Measurements from ENCODE around the gene ZBTB40.

The ZBTB40 gene

DNA sequence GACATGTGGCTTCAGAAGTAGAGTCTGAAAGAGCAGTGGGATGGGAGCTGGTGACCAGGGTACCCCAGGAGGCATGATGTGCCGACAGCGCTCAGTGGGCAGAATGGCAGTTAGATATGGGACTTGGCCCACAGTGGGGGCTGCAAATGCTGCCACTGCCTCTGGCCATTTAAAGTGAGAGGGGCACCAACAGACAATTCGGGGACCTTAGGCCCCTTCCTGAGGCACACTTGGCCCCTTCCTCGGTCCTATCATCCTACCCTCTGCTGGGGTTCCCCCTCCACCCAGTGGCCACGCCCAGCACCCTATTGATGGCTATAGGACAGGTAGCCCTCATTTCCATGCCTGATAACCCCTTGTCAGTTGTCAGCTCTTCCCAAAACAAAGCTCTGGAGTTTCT is 75.0 kb downstream of the ZBTB40 start:
- in situ Hi-C loops (cut with MboI; ENCODE audit: low sequenced_read_pairs), result no loop called here

DNA sequence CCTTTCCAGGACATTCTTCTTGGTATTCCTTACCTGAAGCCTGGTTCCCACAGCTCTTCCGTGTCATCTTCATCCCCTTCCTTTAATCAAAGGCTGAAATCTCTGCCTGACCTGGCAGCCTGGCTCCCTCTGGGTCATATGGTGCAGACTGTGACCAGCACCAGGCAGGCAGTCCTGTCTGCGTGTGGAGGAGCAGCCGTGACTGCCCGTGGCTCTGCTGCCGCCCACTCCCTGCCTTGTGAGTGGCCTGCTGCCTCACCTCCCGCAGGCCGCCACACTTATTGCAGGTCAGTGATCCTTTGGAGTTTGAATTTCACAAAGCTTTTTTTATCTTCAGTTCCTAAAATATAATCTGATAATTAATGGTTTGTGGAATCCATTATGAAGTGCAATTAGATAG is 75.5 kb downstream of the ZBTB40 start:
- in situ Hi-C loops (cut with MboI; ENCODE audit: low sequenced_read_pairs), result no loop called here

DNA sequence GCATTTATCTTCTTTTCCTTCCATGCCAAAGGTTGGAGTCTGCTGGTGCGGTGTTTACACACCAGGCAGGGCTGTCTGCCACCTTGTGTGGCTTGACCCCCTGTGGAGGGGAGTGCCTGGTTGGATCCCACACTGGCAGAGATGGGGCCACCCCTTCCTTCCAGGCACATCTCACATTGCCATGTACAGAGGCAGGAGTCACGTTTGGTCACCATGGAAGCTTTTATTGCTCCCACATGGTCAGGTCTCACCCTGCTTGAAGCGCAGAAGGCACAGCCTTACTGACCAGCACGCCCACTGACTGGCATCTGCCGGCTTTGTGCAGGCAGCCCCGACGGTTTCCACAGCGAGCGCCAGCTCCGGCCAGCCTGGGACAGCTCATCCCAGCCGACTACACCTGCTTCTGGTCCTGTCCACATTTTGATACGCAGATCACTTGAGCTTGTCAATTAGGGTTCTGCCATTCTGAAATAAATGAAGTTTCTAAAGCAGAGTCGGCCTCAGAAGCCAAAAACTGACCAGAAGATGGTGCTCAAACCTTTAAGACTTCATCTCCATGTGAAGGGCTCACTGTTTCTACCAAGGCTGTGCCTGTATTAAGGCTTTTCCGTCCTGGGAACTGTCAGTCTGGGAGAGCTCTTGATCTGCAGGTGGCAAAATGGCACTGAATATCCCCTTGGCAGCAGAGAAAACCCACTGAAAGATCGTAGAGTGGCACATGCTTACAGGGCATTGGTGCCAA is 76.1 kb downstream of the ZBTB40 start:
- in situ Hi-C loops (cut with MboI; ENCODE audit: low sequenced_read_pairs), result no loop called here

DNA sequence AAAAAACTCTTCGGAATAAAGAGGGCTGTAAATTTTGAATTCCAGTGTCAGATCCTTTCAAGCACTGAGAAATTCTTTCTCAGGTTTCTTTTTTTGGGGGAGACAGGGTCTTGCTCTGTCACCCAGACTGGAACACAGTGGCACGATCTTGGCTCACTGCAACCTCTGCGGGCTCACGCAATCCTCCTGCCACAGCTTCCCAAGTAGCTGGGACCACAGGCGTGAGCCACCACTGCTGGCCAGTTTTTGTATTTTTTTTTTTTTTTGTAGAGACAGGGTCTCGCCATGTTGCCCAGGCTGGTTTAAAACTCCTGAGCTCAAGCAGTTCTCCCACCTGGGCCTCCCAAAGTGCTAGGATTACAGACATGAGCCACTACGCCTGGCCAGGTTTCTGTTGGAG is 76.8 kb downstream of the ZBTB40 start:
- in situ Hi-C loops (cut with MboI; ENCODE audit: low sequenced_read_pairs), result no loop called here

DNA sequence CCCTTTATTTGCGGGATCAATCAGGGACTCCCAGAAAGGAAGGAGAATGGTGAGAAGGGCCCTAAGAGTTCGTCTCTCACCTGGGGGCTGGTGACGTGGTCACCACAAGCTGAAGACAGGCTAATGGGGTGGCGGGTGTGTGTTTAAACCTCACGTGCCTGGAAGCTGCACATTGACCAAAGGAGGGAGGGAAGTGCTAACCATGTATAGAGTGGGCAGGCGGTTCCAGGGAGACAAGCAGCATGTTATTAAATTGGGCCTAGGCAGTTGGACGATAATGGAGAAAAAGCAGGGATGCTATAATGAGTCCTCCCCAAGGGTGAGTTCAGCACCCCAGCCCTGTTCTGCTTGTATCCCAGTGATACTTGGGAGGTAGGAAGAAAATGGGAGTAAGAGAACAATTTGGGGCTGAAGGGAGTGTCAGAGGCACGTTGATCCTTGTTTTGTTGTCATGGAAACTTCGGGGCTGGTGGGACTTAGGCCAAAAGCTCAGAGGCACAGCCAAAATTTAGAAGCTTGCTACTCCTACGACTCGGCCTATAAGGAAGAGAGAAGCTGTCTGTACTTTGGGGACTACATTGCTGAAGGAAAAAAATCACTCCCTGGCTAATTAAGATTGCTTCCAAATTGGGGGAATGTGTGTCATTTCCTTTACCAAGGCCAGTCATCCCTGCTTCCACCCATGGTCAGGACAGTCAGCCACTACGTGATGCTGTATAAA is 78.4 kb downstream of the ZBTB40 start:
- in situ Hi-C loops (cut with MboI; ENCODE audit: low sequenced_read_pairs), result no loop called here

DNA sequence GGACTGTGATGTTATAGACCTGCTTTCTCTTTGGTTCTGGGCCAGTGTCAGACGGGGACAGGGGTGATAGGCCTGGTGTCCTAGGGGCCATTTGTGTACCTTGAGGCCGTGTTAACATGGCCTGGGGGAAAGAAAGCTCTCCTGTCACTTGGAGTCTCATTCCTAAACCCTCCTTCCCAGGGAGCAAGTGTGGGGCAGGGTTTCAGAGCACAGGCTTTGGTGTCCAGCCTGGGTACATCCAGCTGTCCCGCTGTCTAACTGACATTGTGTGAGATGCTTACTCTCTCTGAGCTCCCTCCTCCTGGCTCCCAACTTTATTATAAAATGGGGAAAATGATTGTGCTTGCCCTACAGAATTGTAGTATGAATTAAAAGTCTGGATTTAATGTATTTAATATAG is 79.1 kb downstream of the ZBTB40 start:
- in situ Hi-C loops (cut with MboI; ENCODE audit: low sequenced_read_pairs), result no loop called here

DNA sequence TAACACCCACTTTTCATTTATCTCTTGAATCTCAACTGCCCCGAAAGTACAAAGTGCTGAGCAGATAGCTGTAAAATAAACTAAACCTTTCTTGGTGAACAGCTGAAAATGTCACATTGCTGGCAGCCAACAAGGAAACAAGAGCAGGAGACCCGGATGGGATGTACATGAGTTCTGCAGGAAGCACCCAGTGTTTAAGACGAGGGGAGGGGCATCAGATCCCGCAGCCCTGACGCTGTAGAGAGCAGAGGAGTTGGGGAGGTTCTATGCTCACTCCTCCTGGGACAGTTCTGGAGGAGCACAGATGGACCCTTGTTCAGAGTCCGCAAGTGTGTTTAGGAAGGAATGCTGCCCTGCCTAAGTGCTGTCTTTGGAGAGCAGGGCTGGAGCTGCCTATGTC is 79.6 kb downstream of the ZBTB40 start:
- in situ Hi-C loops (cut with MboI; ENCODE audit: low sequenced_read_pairs), result no loop called here

DNA sequence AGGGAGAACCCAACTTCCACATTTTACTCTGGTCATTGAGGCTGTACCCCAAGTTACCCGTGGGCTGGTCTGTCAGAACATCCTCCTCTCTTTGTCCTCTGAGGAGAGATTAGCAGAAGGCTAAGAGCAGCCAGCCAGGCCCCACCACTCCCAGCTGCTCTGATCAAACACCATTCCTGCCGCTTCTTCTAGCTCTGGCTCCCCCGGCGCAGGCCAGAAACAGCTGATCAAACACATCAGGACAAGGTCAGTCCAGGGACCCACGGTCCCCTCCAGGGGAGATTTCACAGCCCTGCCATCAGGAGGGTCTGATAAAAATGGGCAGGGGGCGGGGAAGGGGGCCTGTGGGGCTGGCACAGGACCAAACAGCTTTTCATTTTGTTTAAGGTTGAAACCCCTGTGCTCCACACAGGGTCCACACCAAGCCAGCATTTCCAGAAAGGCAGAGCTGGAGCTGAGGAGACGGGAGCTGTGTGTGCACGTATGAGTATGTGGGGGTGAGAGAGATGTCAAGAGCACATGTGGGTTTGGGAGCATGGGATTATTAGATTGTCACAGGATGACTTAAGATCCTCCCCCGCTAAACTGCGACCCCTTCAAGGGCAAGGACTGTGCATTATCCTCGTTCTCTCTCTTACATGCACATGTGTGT is 81.7 kb downstream of the ZBTB40 start:
- in situ Hi-C loops (cut with MboI; ENCODE audit: low sequenced_read_pairs), result no loop called here

DNA sequence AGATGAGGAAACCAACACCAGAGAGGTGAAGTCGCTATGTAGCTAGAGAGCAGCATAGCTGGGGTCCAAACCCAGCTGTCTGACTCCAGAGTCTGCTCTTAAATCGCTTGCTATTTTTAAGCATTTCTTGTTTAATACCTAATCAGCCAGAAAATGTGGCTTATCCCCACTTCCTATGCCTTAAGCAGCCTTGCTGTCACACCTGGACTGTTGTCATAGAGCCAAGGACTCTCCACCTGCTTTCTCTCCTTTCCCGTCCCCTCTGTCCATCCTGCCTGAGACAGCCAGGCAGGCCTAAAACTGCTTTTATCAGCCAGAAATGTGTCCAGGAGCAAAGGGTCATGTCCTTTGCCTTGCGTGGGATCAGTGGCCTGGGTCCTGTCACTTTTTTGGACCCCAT is 83.3 kb downstream of the ZBTB40 start:
- in situ Hi-C loops (cut with MboI; ENCODE audit: low sequenced_read_pairs), result no loop called here

DNA sequence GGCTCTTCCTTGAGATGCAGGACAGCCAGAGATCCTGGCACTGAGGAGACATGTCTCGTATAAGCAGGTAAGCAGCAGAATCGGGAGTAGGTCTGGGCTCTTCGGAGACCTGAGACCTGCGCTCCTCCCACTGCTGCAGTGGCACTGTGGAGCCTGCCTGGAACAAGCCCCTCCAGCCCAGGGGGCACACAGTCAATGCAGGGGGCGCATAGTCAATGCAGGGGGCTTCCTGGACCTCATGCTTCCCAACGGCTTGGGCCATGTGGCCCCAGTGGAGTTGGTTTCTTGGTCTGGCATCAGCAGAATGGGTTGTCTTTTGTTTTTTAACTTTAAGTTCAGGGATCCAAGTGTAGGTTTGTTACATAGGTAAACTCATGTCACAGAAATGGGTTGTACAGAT is 83.7 kb downstream of the ZBTB40 start:
- in situ Hi-C loops (cut with MboI; ENCODE audit: low sequenced_read_pairs), result no loop called here

DNA sequence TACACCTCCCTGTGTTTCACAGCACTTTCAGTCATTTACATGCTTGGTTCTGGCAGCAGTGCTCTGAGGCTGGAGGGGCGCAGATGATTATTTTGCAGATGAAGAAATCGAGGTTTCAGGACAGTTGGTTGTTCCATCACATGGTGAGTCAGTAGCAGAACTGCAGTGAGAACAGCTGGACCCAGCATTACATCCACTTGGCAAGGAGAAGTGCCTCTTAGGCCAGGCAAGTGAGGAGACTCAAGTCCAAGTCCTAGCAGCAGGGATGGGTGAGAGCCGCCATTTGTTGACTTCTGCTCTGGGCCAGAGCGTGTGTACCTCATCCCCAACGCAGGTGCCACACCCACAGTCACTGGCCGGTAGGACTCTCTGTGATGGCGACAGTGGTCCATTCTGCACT is 84.9 kb downstream of the ZBTB40 start:
- in situ Hi-C loops (cut with MboI; ENCODE audit: low sequenced_read_pairs), result no loop called here

DNA sequence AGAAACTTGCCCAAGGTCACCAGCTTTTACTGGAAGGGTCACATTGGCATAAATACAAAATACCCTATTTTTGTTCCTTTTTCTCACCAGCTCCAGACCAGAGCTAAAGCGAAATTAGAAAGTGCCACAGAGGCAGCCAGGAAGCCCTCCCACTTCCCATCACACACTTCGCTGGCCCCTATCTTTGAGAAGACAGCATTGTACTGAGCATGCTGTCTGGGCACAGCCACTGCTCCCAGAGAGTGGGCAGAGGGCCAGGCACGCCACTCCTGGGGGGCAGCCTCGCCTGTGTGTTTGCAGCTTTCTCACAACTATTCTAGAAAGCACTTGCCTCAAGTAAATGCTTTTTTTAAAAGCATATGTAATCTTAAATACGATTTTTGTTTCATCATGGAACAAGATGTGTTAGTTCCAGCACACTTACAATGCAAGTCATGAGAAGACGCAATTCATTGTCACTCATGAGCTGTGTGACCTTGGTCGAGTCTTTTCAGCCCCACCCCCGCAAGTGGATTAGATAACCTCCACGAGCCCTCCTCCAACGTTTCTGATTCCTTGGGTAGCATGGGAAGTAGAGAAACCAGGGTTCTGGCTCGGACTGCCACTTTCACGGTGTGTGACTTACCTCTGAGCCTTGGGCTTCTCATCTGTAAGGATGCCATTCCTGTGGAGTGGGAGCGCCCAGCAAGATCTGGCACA is 85.9 kb downstream of the ZBTB40 start:
- in situ Hi-C loops (cut with MboI; ENCODE audit: low sequenced_read_pairs), result no loop called here

DNA sequence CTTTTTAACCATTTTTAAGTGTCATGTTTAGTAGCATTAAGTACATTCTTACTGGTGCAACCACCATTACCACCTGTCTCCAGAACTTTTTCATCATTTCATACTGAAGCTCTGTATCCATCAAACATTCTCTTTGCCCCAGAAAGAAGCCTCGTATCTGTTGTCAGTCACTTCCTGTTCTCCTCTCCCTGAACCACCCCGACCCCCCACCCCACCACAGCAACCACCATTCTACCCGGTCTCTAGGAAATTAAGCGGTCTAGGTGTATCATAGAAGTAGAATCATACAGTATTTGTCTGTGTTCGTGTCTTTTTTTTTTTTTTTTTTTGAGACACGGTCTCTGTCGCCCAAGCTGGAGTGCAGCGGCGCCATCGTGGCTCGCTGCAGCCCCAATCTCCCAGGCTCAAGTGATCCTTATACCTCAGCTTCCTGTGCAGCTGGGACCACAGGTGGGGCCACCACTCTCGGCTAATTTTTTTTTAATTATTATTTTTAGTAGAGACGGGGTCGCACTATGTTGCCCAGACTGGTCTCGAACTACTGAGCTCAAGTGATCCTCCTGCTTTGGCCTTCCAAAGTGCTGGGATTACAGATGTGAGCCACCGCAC is 88.0 kb downstream of the ZBTB40 start:
- in situ Hi-C loops (cut with MboI; ENCODE audit: low sequenced_read_pairs), result no loop called here

DNA sequence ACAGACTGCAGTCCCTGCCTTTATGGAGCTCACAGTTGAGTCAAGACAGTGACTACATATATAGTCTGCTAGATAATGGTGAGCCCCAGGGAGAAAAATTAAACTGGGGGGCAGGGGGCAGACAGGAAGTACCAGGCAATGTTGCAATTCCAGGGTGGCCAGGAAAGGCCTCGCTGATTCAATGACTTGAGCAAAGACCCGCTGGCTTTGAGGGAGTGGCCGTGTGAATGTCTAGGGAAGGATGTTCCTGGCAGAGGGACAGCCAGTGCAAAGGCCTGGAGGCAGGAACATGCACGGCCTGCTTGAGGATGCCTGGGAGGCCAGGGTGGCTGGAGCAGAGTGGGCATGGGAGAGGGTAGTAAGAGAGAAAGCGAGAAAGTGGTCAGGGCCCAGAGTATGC is 88.7 kb downstream of the ZBTB40 start:
- in situ Hi-C loops (cut with MboI; ENCODE audit: low sequenced_read_pairs), result no loop called here

DNA sequence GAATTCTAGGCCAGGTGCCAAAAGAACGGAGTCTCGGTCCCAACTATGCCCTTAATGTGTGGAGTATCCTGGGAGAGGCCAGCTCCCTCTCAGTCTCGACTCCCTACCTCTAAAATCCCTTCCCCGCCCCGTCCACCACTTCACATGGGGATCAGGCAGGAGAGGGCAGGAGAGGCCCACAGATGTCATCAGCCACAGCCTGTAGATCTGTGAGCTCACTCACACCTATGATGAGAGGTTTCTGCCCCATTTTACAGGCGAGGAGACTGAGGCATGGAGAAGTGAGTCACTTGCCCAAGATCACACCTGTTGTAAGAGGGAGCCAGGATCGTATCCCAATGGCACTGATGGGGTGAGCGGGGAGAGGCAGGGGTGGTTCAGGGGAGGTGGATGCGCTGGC is 91.2 kb downstream of the ZBTB40 start:
- in situ Hi-C loops (cut with MboI; ENCODE audit: low sequenced_read_pairs), result no loop called here

DNA sequence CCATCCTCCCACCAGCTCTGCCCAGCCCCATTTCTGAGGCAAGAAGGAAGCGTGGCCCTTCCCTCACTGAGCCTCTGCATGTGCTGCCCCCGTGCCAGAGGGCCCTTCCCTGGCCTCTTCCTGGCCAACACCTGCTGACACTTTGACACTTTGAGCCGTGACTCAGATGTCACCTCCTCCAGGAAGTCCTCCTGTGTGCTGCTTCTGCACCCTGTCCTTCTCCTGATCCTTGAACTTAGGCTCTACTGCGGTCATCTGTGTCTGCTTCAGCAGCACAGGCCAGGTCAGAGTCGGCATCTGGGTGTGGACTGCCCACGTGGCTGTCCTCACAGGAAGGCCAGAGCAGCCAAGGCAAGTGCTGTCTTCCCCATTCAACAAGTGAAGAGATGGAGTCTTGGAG is 92.0 kb downstream of the ZBTB40 start:
- in situ Hi-C loops (cut with MboI; ENCODE audit: low sequenced_read_pairs), result no loop called here

DNA sequence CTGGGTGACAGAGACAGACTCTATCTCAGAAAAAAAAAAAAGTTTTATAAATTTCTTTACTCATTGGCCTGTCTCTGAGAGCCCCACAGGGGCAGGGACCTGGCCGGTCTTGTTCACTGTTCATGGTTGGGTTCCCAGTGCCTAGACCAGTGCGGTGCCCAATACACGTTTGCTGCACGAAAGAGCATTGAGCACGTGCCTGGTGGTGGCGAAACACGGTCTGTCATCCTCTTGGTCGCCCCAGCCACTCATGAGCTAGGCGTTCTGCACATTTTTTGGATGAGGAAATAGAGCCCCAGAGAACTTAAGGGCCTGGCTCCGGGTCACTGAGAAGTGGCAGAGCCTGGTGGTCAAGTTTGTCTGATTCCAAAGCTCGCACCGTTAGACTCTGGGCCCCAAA is 93.0 kb downstream of the ZBTB40 start:
- in situ Hi-C loops (cut with MboI; ENCODE audit: low sequenced_read_pairs), result no loop called here

DNA sequence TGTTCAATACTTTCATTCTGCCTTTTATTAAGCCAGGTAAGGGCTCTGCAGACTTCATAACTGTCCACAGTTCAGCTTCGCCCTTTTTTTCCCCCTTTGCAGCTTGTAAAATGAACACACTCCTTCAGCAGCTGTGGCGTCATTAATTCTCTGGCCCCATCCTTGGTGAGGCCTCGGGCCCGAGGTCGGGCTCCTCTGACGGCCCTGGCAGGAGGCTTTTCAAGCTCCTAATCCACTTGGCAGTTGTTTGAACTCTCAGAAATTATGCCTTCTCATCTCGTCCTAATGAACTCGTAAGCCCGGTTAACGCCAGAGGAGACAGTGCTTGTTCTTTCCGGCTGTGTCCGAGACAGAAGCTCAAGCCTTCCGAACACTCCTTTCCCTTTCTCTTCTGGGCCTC is 93.5 kb downstream of the ZBTB40 start:
- in situ Hi-C loops (cut with MboI; ENCODE audit: low sequenced_read_pairs), result no loop called here

DNA sequence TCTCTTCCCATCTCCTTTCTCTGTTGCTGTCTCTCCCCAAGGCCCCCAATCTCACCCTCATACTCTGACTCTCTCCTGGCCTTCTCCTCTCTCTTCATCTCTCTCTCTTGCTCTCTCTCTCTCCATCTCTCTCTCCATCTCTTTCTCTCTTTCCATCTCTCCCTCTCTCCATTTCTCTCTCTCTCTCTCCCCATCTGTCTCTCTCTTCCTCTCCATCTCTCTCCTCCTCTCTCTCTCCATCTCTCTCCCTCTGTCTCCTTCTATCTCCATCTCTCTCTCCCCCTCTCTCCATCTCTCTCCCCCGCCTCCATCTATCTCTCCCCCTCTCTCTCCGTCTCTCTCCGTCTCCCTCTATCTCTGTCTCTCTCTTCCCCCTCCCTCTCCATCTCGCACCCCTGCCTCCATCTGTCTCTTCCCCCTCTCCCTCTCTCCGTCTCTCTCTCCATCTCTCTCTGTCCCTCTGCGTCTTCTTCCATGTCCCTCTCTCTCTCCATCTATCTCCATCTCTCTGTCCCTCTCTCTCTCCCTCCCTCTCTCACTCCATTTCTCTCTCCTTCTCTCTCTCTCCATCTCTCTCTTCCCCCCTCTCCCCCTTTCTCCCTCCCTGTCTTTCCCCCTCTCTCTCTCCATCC is 95.7 kb downstream of the ZBTB40 start:
- in situ Hi-C loops (cut with MboI; ENCODE audit: low sequenced_read_pairs), result no loop called here

DNA sequence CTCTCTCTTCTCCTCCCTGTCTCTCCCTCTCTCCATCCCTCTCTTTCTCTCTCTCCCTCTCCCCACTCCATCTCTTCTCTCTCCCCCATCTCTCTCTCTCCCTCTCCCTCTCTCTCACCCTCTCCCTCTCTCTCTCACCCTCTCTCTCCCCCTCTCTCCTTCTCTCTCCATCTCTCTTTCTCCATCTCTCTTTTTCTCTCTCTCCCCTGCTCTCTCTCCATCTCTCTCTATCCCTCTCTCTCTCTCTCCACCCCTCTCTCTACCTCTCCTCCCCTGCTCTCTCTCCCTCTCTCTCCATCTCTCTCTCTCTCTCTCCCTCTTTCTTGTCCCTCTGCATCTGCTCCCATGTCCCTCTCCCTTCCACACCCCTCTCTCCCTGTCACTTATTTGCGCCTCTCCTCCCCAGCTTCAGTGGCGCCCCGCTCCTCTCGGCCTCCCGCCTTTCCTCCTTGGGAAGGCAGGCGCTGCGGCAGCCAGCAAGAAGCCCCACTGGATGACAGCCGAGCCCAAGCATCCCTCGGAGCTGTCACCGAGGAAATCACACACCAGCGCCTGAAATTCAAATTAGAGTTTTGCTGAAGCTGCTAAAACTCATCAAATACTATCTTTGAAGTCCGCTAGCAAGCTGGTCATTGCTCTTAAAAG is 96.3 kb downstream of the ZBTB40 start:
- in situ Hi-C loops (cut with MboI; ENCODE audit: low sequenced_read_pairs), result no loop called here

Data from HL-60/S4 (cell line).